ENCODE results near the gene CSGALNACT2. TPM values are rescaled to one million over a fixed set of nuclear protein-coding genes. Genes with fewer than 3 reads are reported as not detected.

Gene CSGALNACT2
- total RNA-seq, 1 donor from 2014 or later: 38.7 TPM

DNA sequence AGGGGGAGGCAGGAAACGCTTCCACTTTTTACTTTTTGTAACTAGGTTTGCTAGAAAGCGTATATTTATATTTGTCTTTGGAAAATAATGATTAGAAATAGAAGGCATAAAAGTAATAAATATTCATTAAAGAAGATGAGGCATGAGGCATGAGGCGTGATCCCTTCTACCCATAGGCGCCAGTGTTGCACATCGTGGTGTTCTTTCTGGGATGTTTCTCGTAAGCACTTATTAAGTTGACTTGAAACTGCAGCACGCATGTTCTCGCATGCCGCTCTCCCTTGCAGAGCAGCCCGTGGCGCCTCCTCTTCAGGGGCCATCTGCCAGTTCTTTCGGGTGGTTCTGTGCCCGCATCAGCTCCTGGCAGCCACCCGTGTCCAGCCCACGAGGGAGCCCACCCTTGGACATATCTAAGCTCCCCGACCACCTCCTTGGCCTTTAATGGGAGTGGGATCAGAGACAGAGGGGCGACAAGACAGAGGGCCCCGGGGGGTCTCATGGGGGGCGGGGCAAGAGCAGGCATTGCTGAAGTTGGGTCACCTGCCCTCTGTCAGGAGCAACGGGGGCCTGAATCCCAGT, 28.5 kb upstream of the CSGALNACT2 start:
- no peaks in the 10 kb centered on the region for H3K9me3 Mint-ChIP-seq (ENCODE audit: low read depth)
- H3K27me3 Mint-ChIP-seq (ENCODE audit: low read depth): no peaks in the 10 kb centered on the region
- H3K36me3 Mint-ChIP-seq (ENCODE audit: low read depth): no peaks in the 10 kb centered on the region
- TF ChIP-seq CTCF (IDR thresholded peaks at IDR 0.05): no peak
- no peak overlapping the region for H3K27ac Mint-ChIP-seq (ENCODE audit: unreplicated experiment)
- peaks cover 3% of the 10 kb centered on the region for H3K4me1 Mint-ChIP-seq (ENCODE audit: low read depth)
- no peak overlapping the region for H3K4me3 Mint-ChIP-seq (ENCODE audit: unreplicated experiment)
- peak; percentile 81 for DNase-seq (ENCODE audit: low spot score)

DNA sequence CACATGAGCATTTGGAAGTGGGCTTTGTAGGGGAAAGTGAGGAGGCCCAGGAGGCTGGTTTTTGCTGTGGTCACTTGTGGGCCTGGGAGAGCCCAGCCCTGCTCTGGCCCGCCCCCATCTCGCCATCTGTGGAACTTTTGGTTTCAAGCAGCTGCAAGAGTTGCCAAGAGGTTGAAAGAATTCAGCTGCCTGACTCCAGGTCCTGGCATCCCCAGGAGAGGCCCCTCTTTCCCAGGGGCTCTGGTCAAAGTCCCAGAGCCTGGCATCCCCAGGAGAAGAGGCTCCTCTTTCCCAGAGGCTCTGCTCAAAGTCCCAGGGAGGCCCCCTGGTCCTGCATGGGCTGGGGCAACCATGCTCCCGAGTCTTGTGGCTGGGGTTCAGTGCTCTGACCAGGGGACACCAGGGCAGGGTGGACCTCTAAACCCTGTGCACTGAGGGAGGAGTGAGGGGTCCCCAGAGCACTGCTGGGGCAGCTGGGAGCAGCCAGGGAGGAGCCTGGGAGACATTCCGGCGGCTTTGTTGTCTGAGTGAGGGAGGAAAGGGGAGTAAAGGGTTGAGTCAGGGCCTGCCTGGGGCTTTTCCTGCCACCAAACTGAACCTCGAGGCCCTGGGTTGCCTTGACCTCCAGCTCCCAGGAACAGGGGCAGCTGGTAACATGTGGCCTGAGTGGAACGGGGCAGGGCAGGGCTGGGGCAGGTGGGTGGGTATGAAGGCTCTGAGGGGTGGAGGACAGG, 27.7 kb upstream of the CSGALNACT2 start:
- no peaks in the 10 kb centered on the region for H3K27me3 Mint-ChIP-seq (ENCODE audit: low read depth)
- H3K36me3 Mint-ChIP-seq (ENCODE audit: low read depth): no peaks in the 10 kb centered on the region
- DNase-seq (ENCODE audit: low spot score): peak; percentile 32
- H3K9me3 Mint-ChIP-seq (ENCODE audit: low read depth): no peaks in the 10 kb centered on the region
- no peak overlapping the region for H3K4me3 Mint-ChIP-seq (ENCODE audit: unreplicated experiment)
- no peak for TF ChIP-seq CTCF (IDR thresholded peaks at IDR 0.05)
- no peak overlapping the region for H3K27ac Mint-ChIP-seq (ENCODE audit: unreplicated experiment)
- H3K4me1 Mint-ChIP-seq (ENCODE audit: low read depth): no peaks in the 10 kb centered on the region

- TF ChIP-seq CTCF (IDR thresholded peaks at IDR 0.05): no peak
- H3K4me1 Mint-ChIP-seq (ENCODE audit: low read depth): no peaks in the 10 kb centered on the region
- H3K27ac Mint-ChIP-seq (ENCODE audit: unreplicated experiment): no peak overlapping the region
- no peaks in the 10 kb centered on the region for H3K27me3 Mint-ChIP-seq (ENCODE audit: low read depth)
- H3K9me3 Mint-ChIP-seq (ENCODE audit: low read depth): no peaks in the 10 kb centered on the region
- DNase-seq (ENCODE audit: low spot score): peak; percentile 94
- H3K4me3 Mint-ChIP-seq (ENCODE audit: unreplicated experiment): no peak overlapping the region
- H3K36me3 Mint-ChIP-seq (ENCODE audit: low read depth): no peaks in the 10 kb centered on the region
Observed at GRCh38 chr10:43111101-43111500, 27.1 kb upstream of the CSGALNACT2 start.

GRCh38 chr10:43111921-43112607, 26.2 kb upstream of the CSGALNACT2 start:
- no peak overlapping the region for H3K27ac Mint-ChIP-seq (ENCODE audit: unreplicated experiment)
- no peaks in the 10 kb centered on the region for H3K9me3 Mint-ChIP-seq (ENCODE audit: low read depth)
- DNase-seq (ENCODE audit: low spot score): peak; percentile 84
- no peaks in the 10 kb centered on the region for H3K4me1 Mint-ChIP-seq (ENCODE audit: low read depth)
- no peaks in the 10 kb centered on the region for H3K36me3 Mint-ChIP-seq (ENCODE audit: low read depth)
- H3K4me3 Mint-ChIP-seq (ENCODE audit: unreplicated experiment): no peak overlapping the region
- TF ChIP-seq CTCF (IDR thresholded peaks at IDR 0.05): no peak
- H3K27me3 Mint-ChIP-seq (ENCODE audit: low read depth): no peaks in the 10 kb centered on the region

DNA sequence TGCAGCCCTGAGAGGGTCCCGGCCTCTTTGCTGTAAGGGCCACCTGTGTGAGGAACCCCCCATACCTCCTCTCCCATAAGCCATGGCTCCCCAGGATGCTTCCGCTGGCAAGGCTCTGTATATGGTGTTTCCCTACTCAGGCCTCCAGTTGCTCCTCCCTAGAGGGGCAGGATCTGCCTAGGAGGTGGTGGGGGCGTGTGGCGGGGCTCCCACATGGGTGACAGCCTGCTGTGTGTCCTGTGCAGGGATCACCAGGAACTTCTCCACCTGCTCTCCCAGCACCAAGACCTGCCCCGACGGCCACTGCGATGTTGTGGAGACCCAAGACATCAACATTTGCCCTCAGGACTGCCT, 25.7 kb upstream of the CSGALNACT2 start:
- Mint-ChIP-seq H3K4me1 (ENCODE audit: low read depth) (no peaks in the 10 kb centered on the region), H3K4me3 (ENCODE audit: unreplicated experiment) (no peak overlapping the region), H3K27ac (ENCODE audit: unreplicated experiment) (no peak overlapping the region), H3K36me3 (ENCODE audit: low read depth) (no peaks in the 10 kb centered on the region), H3K9me3 (ENCODE audit: low read depth) (no peaks in the 10 kb centered on the region), H3K27me3 (ENCODE audit: low read depth) (peaks cover 2% of the 10 kb centered on the region)
- TF ChIP-seq CTCF (IDR thresholded peaks at IDR 0.05): no peak
- peak; percentile 79 for DNase-seq (ENCODE audit: low spot score)
